CD14-positive monocyte (primary cell): ENCODE results near the gene APOC4. TPM values are rescaled to one million over a fixed set of nuclear protein-coding genes. Genes with fewer than 3 reads are reported as not detected.
A peak's percentile ranks its signal among the peaks of the same experiment; 100 is the strongest.

Source experiments
- DNase-seq, 3 donors: peaks; one replicate each; pipeline ENCODE4 v3.0.0-alpha.2; 2011 to 2022
- H2AFZ ChIP-seq: 2 replicates; pipeline ENCODE4 v1.6.0; 2012; ENCODE audit warnings: mild to moderate bottlenecking, low read depth, low read length, inconsistent platforms; ENCODE audit not compliant: insufficient read depth, poor library complexity, severe bottlenecking
- H3K27ac ChIP-seq, 2 donors: 1 replicate in 1 of 2; 2 replicates in 1 of 2; pipeline ENCODE4 v1.5.1; 2012 to 2013; ENCODE audit warnings: low read length in 2 of 2, control low read depth in 1 of 2, inconsistent platforms in 1 of 2, low read depth in 1 of 2, mild to moderate bottlenecking in 1 of 2
- H3K27me3 ChIP-seq, 2 donors: one replicate each; pipeline versions ENCODE4 v1.6.0 to v1.6.1; 2011 to 2013; ENCODE audit warnings: low read length in 2 of 2; ENCODE audit not compliant: control insufficient read depth in 2 of 2, insufficient read depth in 2 of 2
- H3K36me3 ChIP-seq, 2 donors: replicated peaks in 1 of 2; 1 replicate in 1 of 2; 2 replicates in 1 of 2; pipeline versions ENCODE4 v1.5.1 to v1.6.1; 2012 to 2013; ENCODE audit warnings: low read length in 2 of 2, control low read depth in 1 of 2, inconsistent platforms in 1 of 2, mild to moderate bottlenecking in 1 of 2; ENCODE audit not compliant: insufficient read depth in 2 of 2, control insufficient read depth in 1 of 2
- H3K4me1 ChIP-seq, 2 donors: 1 replicate in 1 of 2; 2 replicates in 1 of 2; pipeline versions ENCODE4 v1.5.1 to v1.6.1; 2012 to 2013; ENCODE audit warnings: low read length in 2 of 2, control low read depth in 1 of 2, inconsistent platforms in 1 of 2, mild to moderate bottlenecking in 1 of 2, moderate library complexity in 1 of 2; ENCODE audit not compliant: insufficient read depth in 2 of 2, control insufficient read depth in 1 of 2
- H3K4me2 ChIP-seq: replicated peaks from 2 replicates; pipeline ENCODE3; 2012; ENCODE audit warnings: low read length, moderate library complexity, mild to moderate bottlenecking; ENCODE audit not compliant: poor library complexity, severe bottlenecking; ENCODE audit errors: extremely low read depth
- H3K4me3 ChIP-seq, 3 experiments: fragments of 200-600 bp in 1 of 3; sonication (generic) in 1 of 3; replicated peaks in 1 of 3; 1 replicate in 2 of 3; 2 replicates in 1 of 3; pipeline ENCODE4 v1.5.1; 2011 to 2013; ENCODE audit warnings: low read length in 3 of 3, mild to moderate bottlenecking in 3 of 3, control low read depth in 2 of 3, low read depth in 2 of 3, inconsistent platforms in 1 of 3, moderate library complexity in 1 of 3
- H3K79me2 ChIP-seq: 2 replicates; pipeline ENCODE4 v1.6.0; 2012; ENCODE audit warnings: mild to moderate bottlenecking, control low read depth, inconsistent platforms, low read length, moderate library complexity; ENCODE audit not compliant: insufficient read depth
- H3K9ac ChIP-seq: 2 replicates; pipeline ENCODE4 v1.6.0; 2017; ENCODE audit warnings: low read length, mild to moderate bottlenecking; ENCODE audit not compliant: insufficient read depth, poor library complexity, severe bottlenecking
- H3K9me3 ChIP-seq, 2 donors: replicated peaks in 1 of 2; 1 replicate in 1 of 2; 2 replicates in 1 of 2; pipeline versions ENCODE4 v1.5.1 to v1.6.1; 2012 to 2013; ENCODE audit warnings: low read length in 2 of 2, control low read depth in 1 of 2; ENCODE audit not compliant: control insufficient read depth in 1 of 2, insufficient read depth in 1 of 2
- H4K20me1 ChIP-seq: 2 replicates; pipeline ENCODE4 v1.6.0; 2012; ENCODE audit warnings: mild to moderate bottlenecking, low read length, control low read depth, moderate library complexity; ENCODE audit not compliant: insufficient read depth
- H3K27ac Mint-ChIP-seq, 7 donors: one replicate each; pipeline ENCODE4 v1.8.0; 2020; ENCODE audit warnings: mild to moderate bottlenecking in 7 of 7, mixed read lengths in 7 of 7, moderate library complexity in 6 of 7, inconsistent platforms in 2 of 7
- H3K27me3 Mint-ChIP-seq, 3 donors: one replicate each; pipeline ENCODE4 v1.8.0; 2021 to 2022; ENCODE audit warnings: low read depth in 3 of 3, mild to moderate bottlenecking in 3 of 3, mixed read lengths in 3 of 3, moderate library complexity in 3 of 3, inconsistent platforms in 1 of 3
- H3K36me3 Mint-ChIP-seq, 2 donors: one replicate each; pipeline ENCODE4 v1.8.0; 2020; ENCODE audit warnings: mixed read lengths in 2 of 2, inconsistent platforms in 1 of 2, mild to moderate bottlenecking in 1 of 2
- H3K4me1 Mint-ChIP-seq: one replicate; pipeline ENCODE4 v1.8.0; 2020; ENCODE audit warnings: mild to moderate bottlenecking, mixed read lengths
- H3K4me3 Mint-ChIP-seq, 2 donors: one replicate each; pipeline ENCODE4 v1.8.0; 2020; ENCODE audit warnings: mild to moderate bottlenecking in 2 of 2, mixed read lengths in 2 of 2, moderate library complexity in 1 of 2
- H3K9me3 Mint-ChIP-seq, 7 donors: one replicate each; pipeline ENCODE4 v1.8.0; 2020 to 2022; ENCODE audit warnings: mixed read lengths in 7 of 7, mild to moderate bottlenecking in 6 of 7, moderate library complexity in 6 of 7, inconsistent platforms in 2 of 7
- CTCF ChIP-seq: fragments of 200-600 bp; IDR thresholded peaks from one replicate; pipeline ENCODE4 v1.8.0; 2022; ENCODE audit warnings: antibody characterized with exemption, mild to moderate bottlenecking
- WGBS: methylation state at CpG from one replicate; pipeline ENCODE4 v1.1.5; 2013; ENCODE audit warnings: missing lambda C conversion rate; ENCODE audit not compliant: insufficient coverage; 5-methylcytosine and 5-hydroxymethylcytosine counted together
- intact Hi-C, 2 donors: fragments of 100-400 bp; cut with micrococcal nuclease; formaldehyde crosslinking; loops; one replicate each; pipeline versions ENCODE4 v1.15.0 to v1.15.1; 2023
- polyA plus RNA-seq, 3 donors: library from polyadenylated mRNA; depleted of rRNA in 1 of 3; unstranded in 2 of 3; stranded (reverse) in 1 of 3; fragments of 300-500 nt in 2 of 3; fragments of >200 nt in 1 of 3; fragmentation: Illumina TruSeq in 2 of 3; gene quantifications; 1 replicate in 2 of 3; 2 replicates in 1 of 3; pipeline ENCODE4 v1.2.3, GENCODE V29; 2012 to 2021

Gene APOC4
- polyA plus RNA-seq, 3 donors = not detected

GRCh38 chr19:44993926-44994537 lies 52.0 kb downstream of the APOC4 start:
- intact Hi-C loops = loop anchor here in 1 of 2 donors (5.0 kb wide), 1 partner anchor 37 kb away; the partner anchor contains the start of gene CLPTM1
- no peak for TF ChIP-seq CTCF
- H3K27me3 ChIP-seq = no peaks in the 10 kb centered on the region
- Mint-ChIP-seq H3K27me3 (peaks cover 0 to 1% (median 0%) of the 10 kb centered on the region in 3 donors), H3K4me3 (no peak overlapping the region), H3K27ac (peak overlapping the region in 4 of 7 donors; percentile 27 to 64 (median 50)), H3K9me3 (peaks cover 0 to 3% (median 0%) of the 10 kb centered on the region in 7 donors), H3K36me3 (peaks cover 32 to 43% of the 10 kb centered on the region in 2 donors), H3K4me1 (no peaks in the 10 kb centered on the region)
- no peak overlapping the region for H3K27ac ChIP-seq
- no peak overlapping the region for H3K4me3 ChIP-seq
- H3K36me3 ChIP-seq = peaks cover 34 to 44% of the 10 kb centered on the region in 2 donors
- no peak overlapping the region for H2AFZ ChIP-seq
- no peak for DNase-seq
- no peaks in the 10 kb centered on the region for H3K4me1 ChIP-seq
- no peaks in the 10 kb centered on the region for H3K9me3 ChIP-seq
- H3K4me2 ChIP-seq = no peak overlapping the region
- H3K79me2 ChIP-seq = no peaks in the 10 kb centered on the region
- no peaks in the 10 kb centered on the region for H4K20me1 ChIP-seq
- 99% methylated on average over 7 of the region's 12 CpGs for WGBS
- no peak overlapping the region for H3K9ac ChIP-seq

Other genes with a start within 250 kb of the APOC4 start
- gene CEACAM16, start 243.1 kb upstream of the APOC4 start, polyA plus RNA-seq = not detected
- 100 to 1,000 TPM in 1 of 3 donors, 10 to 100 TPM in 2; 18.7 to 160 (median 23.1) TPM for gene BCL3, start 193.5 kb upstream of the APOC4 start, polyA plus RNA-seq
- not detected for gene CBLC, start 164.3 kb upstream of the APOC4 start, polyA plus RNA-seq
- gene BCAM, start 133.1 kb upstream of the APOC4 start, polyA plus RNA-seq = under 1 TPM in 1 of 3 donors, not detected in 2; 0.09 TPM
- 10 to 100 TPM in 1 of 3 donors, 1 to 10 TPM in 2; 5.6 to 18.2 (median 9.3) TPM for gene NECTIN2, start 95.9 kb upstream of the APOC4 start, polyA plus RNA-seq
- gene TOMM40, start 51.0 kb upstream of the APOC4 start, polyA plus RNA-seq = 10 to 100 TPM; 15.0 to 25.4 (median 16.4) TPM
- 1 to 10 TPM in 1 of 3 donors, under 1 TPM in 1, not detected in 1; 0.30 to 1.0 TPM for gene APOE, start 36.4 kb upstream of the APOC4 start, polyA plus RNA-seq
- under 1 TPM in 1 of 3 donors, not detected in 2; 0.20 TPM for gene APOC1, start 27.6 kb upstream of the APOC4 start, polyA plus RNA-seq
- gene APOC2, start 3.8 kb downstream of the APOC4 start, polyA plus RNA-seq = not detected
- 10 to 100 TPM; 14.7 to 84.3 (median 20.0) TPM for gene CLPTM1, start 13.1 kb downstream of the APOC4 start, polyA plus RNA-seq
- gene RELB, start 59.2 kb downstream of the APOC4 start, polyA plus RNA-seq = 10 to 100 TPM; 32.3 to 35.0 (median 34.4) TPM
- 100 to 1,000 TPM in 1 of 3 donors, 1 to 10 TPM in 2; 2.2 to 152 (median 4.1) TPM for gene CLASRP, start 96.8 kb downstream of the APOC4 start, polyA plus RNA-seq
- gene ZNF296, start 134.2 kb downstream of the APOC4 start, polyA plus RNA-seq = 1 to 10 TPM; 3.8 to 7.2 (median 6.5) TPM
- gene GEMIN7, start 137.0 kb downstream of the APOC4 start, polyA plus RNA-seq = 10 to 100 TPM; 67.6 to 83.4 (median 78.4) TPM
- gene PPP1R37, start 150.9 kb downstream of the APOC4 start, polyA plus RNA-seq = 10 to 100 TPM in 1 of 3 donors, under 1 TPM in 2; 0.10 to 11.8 (median 0.22) TPM
- under 1 TPM in 1 of 3 donors, not detected in 2; 0.11 TPM for gene NKPD1, start 218.7 kb downstream of the APOC4 start, polyA plus RNA-seq
- 10 to 100 TPM; 49.7 to 82.7 (median 63.4) TPM for gene TRAPPC6A, start 236.0 kb downstream of the APOC4 start, polyA plus RNA-seq
- 1 to 10 TPM; 2.9 to 6.7 (median 4.7) TPM for gene BLOC1S3, start 236.5 kb downstream of the APOC4 start, polyA plus RNA-seq